Ishikawa (cell line): Measurements from ENCODE around the gene SPTAN1.

ENCODE experiments used
- CEBPB ChIP-seq: IDR thresholded peaks from 2 replicates; pipeline ENCODE4 v1.6.1; 2012
- CREB1 ChIP-seq: IDR thresholded peaks from 2 replicates; pipeline ENCODE4 v1.6.1; 2012; ENCODE audit warnings: low read depth
- EGR1 ChIP-seq: IDR thresholded peaks from 2 replicates; pipeline ENCODE4 v1.6.1; 2012
- EP300 ChIP-seq: IDR thresholded peaks from 2 replicates; pipeline ENCODE4 v1.6.1; 2012; ENCODE audit warnings: borderline replicate concordance
- FOXM1 ChIP-seq: IDR thresholded peaks from 2 replicates; pipeline ENCODE4 v1.6.1; 2012; ENCODE audit warnings: low read depth, borderline replicate concordance
- NFIC ChIP-seq: IDR thresholded peaks from 2 replicates; pipeline ENCODE4 v1.6.1; 2012
- RAD21 ChIP-seq: IDR thresholded peaks from 2 replicates; pipeline ENCODE4 v1.6.1; 2012; ENCODE audit warnings: low read depth
- TAF1 ChIP-seq: IDR thresholded peaks from 2 replicates; pipeline ENCODE4 v1.6.1; 2012; ENCODE audit warnings: low read depth, mild to moderate bottlenecking
- TCF12 ChIP-seq: IDR thresholded peaks from 2 replicates; pipeline ENCODE4 v1.6.1; 2012; ENCODE audit warnings: low read depth
- TEAD4 ChIP-seq: IDR thresholded peaks from 2 replicates; pipeline ENCODE4 v1.6.1; 2012
- YY1 ChIP-seq: IDR thresholded peaks from 2 replicates; pipeline ENCODE4 v1.6.1; 2012; ENCODE audit warnings: low read depth
- ZBTB7A ChIP-seq: IDR thresholded peaks from 2 replicates; pipeline ENCODE4 v1.6.1; 2012; ENCODE audit warnings: low read depth
- TF ChIP-seq, protein P1 (sequence below): IDR thresholded peaks from 2 replicates; pipeline ENCODE4 v1.6.1; 2012; ENCODE audit warnings: low read depth, mild to moderate bottlenecking
- TF ChIP-seq, protein P2 (sequence below): IDR thresholded peaks from 2 replicates; pipeline ENCODE4 v1.6.1; 2012
- TF ChIP-seq, protein P3 (sequence below): IDR thresholded peaks from 2 replicates; pipeline ENCODE4 v1.6.1; 2012

The SPTAN1 gene

DNA sequence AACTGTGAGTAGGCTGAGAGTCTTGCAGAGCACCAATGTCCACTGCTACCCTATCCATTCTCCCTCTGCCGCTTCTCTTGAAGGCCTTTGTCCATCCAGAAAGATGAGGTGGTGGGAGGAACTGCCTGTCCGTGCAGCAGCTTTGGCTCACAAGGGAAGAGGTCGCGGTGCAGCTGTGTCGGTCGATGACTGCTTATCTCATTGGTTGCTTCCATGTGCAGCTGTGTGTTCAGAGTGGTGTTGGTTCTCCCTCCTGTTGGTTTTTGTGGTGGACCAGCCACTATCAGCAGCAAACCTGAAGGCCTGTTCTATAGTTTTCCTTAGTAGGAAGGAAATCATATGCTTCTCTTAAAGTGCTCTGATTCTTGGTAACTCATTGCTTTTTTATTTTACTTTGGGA, 40.7 kb downstream of the SPTAN1 start:
- TF ChIP-seq NFIC: no peak
- TF ChIP-seq, protein P1, sequence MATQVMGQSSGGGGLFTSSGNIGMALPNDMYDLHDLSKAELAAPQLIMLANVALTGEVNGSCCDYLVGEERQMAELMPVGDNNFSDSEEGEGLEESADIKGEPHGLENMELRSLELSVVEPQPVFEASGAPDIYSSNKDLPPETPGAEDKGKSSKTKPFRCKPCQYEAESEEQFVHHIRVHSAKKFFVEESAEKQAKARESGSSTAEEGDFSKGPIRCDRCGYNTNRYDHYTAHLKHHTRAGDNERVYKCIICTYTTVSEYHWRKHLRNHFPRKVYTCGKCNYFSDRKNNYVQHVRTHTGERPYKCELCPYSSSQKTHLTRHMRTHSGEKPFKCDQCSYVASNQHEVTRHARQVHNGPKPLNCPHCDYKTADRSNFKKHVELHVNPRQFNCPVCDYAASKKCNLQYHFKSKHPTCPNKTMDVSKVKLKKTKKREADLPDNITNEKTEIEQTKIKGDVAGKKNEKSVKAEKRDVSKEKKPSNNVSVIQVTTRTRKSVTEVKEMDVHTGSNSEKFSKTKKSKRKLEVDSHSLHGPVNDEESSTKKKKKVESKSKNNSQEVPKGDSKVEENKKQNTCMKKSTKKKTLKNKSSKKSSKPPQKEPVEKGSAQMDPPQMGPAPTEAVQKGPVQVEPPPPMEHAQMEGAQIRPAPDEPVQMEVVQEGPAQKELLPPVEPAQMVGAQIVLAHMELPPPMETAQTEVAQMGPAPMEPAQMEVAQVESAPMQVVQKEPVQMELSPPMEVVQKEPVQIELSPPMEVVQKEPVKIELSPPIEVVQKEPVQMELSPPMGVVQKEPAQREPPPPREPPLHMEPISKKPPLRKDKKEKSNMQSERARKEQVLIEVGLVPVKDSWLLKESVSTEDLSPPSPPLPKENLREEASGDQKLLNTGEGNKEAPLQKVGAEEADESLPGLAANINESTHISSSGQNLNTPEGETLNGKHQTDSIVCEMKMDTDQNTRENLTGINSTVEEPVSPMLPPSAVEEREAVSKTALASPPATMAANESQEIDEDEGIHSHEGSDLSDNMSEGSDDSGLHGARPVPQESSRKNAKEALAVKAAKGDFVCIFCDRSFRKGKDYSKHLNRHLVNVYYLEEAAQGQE: no peak
- no peak for TF ChIP-seq ZBTB7A
- TF ChIP-seq CEBPB: no peak
- TF ChIP-seq, protein P2, sequence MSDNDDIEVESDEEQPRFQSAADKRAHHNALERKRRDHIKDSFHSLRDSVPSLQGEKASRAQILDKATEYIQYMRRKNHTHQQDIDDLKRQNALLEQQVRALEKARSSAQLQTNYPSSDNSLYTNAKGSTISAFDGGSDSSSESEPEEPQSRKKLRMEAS: no peak
- TF ChIP-seq TEAD4: no peak
- no peak for TF ChIP-seq RAD21
- no peak for TF ChIP-seq FOXM1
- TF ChIP-seq, protein P3, sequence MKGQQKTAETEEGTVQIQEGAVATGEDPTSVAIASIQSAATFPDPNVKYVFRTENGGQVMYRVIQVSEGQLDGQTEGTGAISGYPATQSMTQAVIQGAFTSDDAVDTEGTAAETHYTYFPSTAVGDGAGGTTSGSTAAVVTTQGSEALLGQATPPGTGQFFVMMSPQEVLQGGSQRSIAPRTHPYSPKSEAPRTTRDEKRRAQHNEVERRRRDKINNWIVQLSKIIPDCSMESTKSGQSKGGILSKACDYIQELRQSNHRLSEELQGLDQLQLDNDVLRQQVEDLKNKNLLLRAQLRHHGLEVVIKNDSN: no peak
- TF ChIP-seq CREB1: no peak
- TF ChIP-seq TAF1: no peak
- TF ChIP-seq YY1: no peak
- TF ChIP-seq EP300: no peak
- TF ChIP-seq EGR1: no peak
- no peak for TF ChIP-seq TCF12

DNA sequence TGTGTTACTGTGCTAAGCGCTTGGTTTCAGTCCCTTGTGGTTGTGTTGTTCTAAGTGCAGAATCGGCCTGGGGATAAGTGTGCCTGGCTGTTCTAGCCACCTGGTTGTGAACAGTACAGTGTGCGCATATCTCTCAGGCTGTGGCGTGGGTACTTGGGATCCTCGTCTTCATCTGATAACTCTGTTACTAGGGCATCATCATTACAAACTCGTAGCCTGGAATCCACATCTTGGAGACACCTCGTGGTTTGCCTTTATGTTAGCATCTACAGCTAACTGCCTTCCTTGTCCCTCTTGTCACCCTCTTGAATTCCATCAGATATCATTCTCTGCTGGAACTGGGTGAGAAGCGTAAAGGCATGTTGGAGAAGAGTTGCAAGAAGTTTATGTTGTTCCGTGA, 41.5 kb downstream of the SPTAN1 start:
- no peak for TF ChIP-seq TAF1
- TF ChIP-seq NFIC: no peak
- no peak for TF ChIP-seq ZBTB7A
- TF ChIP-seq CREB1: no peak
- TF ChIP-seq, protein P3: no peak
- no peak for TF ChIP-seq EGR1
- no peak for TF ChIP-seq TEAD4
- no peak for TF ChIP-seq EP300
- no peak for TF ChIP-seq YY1
- TF ChIP-seq, protein P2: no peak
- TF ChIP-seq FOXM1: no peak
- TF ChIP-seq RAD21: no peak
- no peak for TF ChIP-seq TCF12
- TF ChIP-seq CEBPB: no peak
- TF ChIP-seq, protein P1: no peak

DNA sequence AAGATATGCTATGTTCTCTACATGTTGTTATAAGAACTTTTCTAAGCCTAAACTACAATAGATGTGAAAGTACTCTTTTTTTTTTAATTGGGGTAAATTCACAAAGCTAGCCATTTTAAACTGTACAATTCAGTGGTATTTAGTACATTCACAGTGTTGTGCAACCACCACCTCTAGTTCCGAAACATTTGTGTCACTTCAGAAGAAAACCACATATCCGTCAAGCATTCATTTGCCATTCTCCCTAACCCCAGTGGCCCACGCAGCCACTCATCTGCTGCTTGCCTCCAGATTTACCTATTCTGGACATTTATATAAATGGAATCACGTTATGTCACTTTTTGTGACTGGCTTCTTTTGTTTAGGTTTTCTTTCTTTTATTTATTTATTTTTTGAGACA, 43.1 kb downstream of the SPTAN1 start:
- TF ChIP-seq TEAD4 (no peak), TAF1 (no peak), YY1 (no peak), CREB1 (no peak), EP300 (no peak), ZBTB7A (no peak), NFIC (no peak), TCF12 (no peak), EGR1 (no peak), CEBPB (no peak), RAD21 (no peak), FOXM1 (no peak)
- TF ChIP-seq, protein P3: no peak
- TF ChIP-seq, protein P1: no peak
- TF ChIP-seq, protein P2: no peak

DNA sequence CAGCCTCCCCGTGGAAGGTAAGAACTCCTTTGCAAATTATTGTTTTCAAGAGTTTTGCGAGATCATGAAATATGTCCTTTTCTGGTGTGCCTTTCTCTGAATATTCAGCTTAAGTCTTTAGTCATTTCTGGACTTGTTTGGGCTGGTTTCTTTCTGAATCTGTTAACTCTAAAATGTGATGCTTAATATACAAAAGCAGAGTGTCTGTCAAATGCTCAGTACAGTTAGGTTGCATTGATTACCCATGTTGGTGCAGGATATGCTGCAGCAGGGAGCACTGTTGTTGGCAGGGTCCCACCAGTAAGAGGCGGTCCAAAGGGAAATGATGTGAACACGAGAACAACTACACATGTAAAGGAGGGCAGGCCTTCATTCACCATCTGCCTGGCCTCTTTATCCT, 47.7 kb downstream of the SPTAN1 start:
- TF ChIP-seq, protein P3: no peak
- TF ChIP-seq TCF12 (no peak), EGR1 (no peak), ZBTB7A (no peak), TAF1 (no peak), CREB1 (no peak), FOXM1 (no peak), NFIC (no peak), EP300 (no peak), RAD21 (no peak)
- TF ChIP-seq, protein P1: no peak
- TF ChIP-seq, protein P2: no peak
